Vagina (tissue), 2 donors: Measurements from ENCODE around the gene NAT10. TPM values are rescaled to one million over a fixed set of nuclear protein-coding genes. Genes with fewer than 3 reads are reported as not detected.

Experiments
- DNase-seq, 2 donors: peaks; one replicate each; pipeline ENCODE4 v3.0.0-alpha.2; 2017; ENCODE audit errors: extremely low spot score in 2 of 2
- H3K27ac ChIP-seq: fragments of 200-600 bp; sonication (generic); one replicate; pipeline ENCODE4 v1.5.1; 2019
- H3K27me3 ChIP-seq: fragments of 200-600 bp; sonication (generic); one replicate; pipeline ENCODE4 v1.5.1; 2019
- H3K36me3 ChIP-seq, 2 donors: fragments of 200-600 bp; sonication (generic); one replicate each; pipeline ENCODE4 v1.5.1; 2017 to 2019
- H3K4me1 ChIP-seq: fragments of 200-600 bp; sonication (generic); one replicate; pipeline ENCODE4 v1.5.1; 2019
- H3K4me3 ChIP-seq, 2 donors: fragments of 200-600 bp; sonication (generic); 1 replicate in 1 of 2; 2 replicates in 1 of 2; pipeline ENCODE4 v1.5.1; 2016 to 2019
- H3K9me3 ChIP-seq: fragments of 200-600 bp; sonication (generic); one replicate; pipeline ENCODE4 v1.5.1; 2019
- POLR2A ChIP-seq, 2 donors: fragments of 450-650 bp; IDR thresholded peaks; one replicate each; pipeline ENCODE4 v1.6.1; 2017; ENCODE audit warnings: antibody characterized with exemption in 2 of 2, mild to moderate bottlenecking in 2 of 2, moderate library complexity in 2 of 2
- POLR2AphosphoS5 ChIP-seq, 2 donors: sonication (generic); formaldehyde crosslinking; IDR thresholded peaks; one replicate each; pipeline ENCODE4 v1.9.0; 2017; ENCODE audit warnings: antibody characterized with exemption in 2 of 2, mild to moderate bottlenecking in 2 of 2, low read depth in 1 of 2; ENCODE audit not compliant: insufficient read depth in 1 of 2
- intact Hi-C: fragments of 100-400 bp; cut with DNase I; formaldehyde crosslinking; loops from one replicate; pipeline ENCODE4 v1.15.1; 2023
- total RNA-seq: library from RNA; depleted of rRNA; stranded (reverse); fragments of >200 nt; gene quantifications from one replicate; pipeline ENCODE4 v1.2.3, GENCODE V29; 2016
- TF ChIP-seq, protein P1 (sequence below), 3 experiments: fragments of 450-650 bp in 2 of 3; fragments of 200-600 bp in 1 of 3; sonication (generic) in 1 of 3; IDR thresholded peaks; one replicate each; pipeline ENCODE4 v1.5.1; 2017 to 2019; ENCODE audit warnings: antibody characterized with exemption in 3 of 3, mild to moderate bottlenecking in 2 of 3, moderate library complexity in 2 of 3

NAT10 gene
- total RNA-seq, 1 donor from 2014 or later: 24.8 TPM

DNA sequence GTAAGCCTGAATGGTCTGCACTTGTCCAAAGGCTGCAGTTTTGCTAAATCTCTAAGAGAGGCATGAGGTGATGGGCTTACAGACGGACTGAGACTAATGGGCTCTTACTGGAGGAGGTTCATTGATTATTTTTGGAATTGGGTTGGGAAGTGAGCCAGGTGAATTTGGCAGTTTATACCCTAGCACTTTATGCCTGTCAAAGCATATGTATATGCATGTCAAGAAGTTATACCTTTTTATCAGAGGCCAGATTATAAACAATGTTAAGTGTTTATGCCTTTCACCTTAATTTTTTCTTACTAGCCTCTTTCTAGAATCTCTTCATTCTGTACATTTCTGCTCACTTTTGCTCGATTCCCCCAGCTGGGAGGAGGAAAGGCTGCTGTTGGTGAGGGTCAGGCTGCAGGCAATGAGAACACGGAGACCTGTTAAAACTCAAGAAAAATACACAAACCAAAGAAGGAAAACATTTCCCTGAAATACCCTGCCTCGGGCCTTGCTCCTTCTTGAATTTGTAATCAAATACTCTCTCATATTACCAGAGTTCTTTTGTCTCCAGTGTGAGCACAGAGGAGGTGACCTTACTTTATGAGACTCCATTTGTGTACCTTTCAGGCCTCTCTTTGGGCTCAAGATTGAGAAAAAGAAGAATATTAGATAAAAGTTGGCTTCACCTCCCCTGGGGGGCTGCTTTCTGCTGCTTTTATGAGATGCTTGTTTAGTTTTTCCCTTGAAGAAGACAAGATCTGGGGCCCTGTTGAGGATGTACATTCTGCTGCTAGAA, 19.6 kb downstream of the NAT10 start:
- no peak overlapping the region for H3K4me3 ChIP-seq
- H3K27me3 ChIP-seq: no peaks in the 10 kb centered on the region
- peak in 1 of 2 donors; percentile 37 for DNase-seq
- TF ChIP-seq, protein P1, sequence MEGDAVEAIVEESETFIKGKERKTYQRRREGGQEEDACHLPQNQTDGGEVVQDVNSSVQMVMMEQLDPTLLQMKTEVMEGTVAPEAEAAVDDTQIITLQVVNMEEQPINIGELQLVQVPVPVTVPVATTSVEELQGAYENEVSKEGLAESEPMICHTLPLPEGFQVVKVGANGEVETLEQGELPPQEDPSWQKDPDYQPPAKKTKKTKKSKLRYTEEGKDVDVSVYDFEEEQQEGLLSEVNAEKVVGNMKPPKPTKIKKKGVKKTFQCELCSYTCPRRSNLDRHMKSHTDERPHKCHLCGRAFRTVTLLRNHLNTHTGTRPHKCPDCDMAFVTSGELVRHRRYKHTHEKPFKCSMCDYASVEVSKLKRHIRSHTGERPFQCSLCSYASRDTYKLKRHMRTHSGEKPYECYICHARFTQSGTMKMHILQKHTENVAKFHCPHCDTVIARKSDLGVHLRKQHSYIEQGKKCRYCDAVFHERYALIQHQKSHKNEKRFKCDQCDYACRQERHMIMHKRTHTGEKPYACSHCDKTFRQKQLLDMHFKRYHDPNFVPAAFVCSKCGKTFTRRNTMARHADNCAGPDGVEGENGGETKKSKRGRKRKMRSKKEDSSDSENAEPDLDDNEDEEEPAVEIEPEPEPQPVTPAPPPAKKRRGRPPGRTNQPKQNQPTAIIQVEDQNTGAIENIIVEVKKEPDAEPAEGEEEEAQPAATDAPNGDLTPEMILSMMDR (IDR thresholded peaks at IDR 0.05): no peak
- TF ChIP-seq POLR2A (IDR thresholded peaks at IDR 0.05): no peak
- no peak for TF ChIP-seq POLR2AphosphoS5 (IDR thresholded peaks at IDR 0.05; ENCODE audit: insufficient read depth in 1 of 2, low read depth in 1 of 2)
- H3K27ac ChIP-seq: no peak overlapping the region
- intact Hi-C loops: no loop called here
- H3K4me1 ChIP-seq: no peaks in the 10 kb centered on the region
- peaks cover 0 to 68% of the 10 kb centered on the region in 2 donors for H3K36me3 ChIP-seq
- H3K9me3 ChIP-seq: no peaks in the 10 kb centered on the region

DNA sequence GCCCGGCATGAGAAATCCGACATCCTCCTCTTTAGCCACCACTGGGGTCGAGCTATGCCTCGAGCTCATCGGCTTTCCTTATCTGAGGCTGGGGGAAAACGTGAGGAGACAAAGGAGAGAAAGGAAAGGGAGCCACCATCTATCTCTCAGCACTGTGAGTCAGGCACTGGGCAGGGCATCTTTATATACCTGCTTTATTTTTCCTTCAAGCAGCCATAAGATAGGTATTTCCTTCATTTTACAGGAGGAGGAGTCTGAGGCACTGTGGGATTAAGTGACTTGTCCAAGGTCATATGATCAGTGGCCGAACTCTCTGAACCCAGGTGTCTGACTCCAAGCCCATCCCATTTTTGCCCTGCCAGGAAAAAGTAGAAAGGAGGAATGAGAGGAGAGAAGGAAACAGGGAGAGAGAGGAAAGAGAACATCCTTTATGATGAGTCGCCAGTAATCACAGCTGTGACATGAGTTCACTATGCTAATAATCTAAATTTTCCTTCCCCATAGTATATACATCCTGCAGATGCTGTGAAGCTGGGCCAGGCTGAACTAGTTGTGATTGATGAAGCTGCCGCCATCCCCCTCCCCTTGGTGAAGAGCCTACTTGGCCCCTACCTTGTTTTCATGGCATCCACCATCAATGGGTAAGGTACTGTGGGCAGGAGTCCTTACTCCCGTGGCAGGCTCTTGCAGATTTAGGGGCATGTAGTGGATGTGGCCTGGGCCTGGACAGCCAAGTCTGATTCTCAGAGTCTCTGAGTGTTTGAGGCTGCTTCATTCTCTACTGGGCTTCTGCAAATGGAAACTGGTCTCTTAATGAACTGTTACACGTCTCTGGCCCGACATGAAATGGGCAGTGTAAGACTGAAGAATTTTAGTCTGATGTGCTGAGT, 21.8 kb downstream of the NAT10 start:
- no peak for DNase-seq
- intact Hi-C loops: no loop called here

DNA sequence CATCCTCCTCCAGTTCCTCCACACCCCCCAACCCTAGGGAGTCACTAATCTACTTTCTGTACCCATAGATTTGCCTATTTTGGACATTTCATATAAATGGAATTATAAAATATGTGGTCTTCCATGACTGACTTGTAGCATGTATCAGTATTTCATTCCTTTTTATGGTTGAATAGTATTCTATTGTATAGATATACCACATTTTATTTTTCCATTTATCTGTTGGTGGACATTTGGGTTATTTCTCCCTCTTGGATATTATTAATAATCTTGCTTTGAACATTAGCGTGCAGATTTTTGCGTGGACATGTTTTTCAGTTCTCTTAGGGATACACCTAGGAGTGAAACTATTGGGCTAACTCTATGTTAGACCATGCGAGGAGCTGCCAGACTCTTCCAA, 23.4 kb downstream of the NAT10 start:
- no peaks in the 10 kb centered on the region for H3K27me3 ChIP-seq
- H3K4me1 ChIP-seq: no peaks in the 10 kb centered on the region
- no peak for TF ChIP-seq POLR2AphosphoS5 (IDR thresholded peaks at IDR 0.05; ENCODE audit: insufficient read depth in 1 of 2, low read depth in 1 of 2)
- peaks cover 0 to 67% of the 10 kb centered on the region in 2 donors for H3K36me3 ChIP-seq
- DNase-seq: no peak
- intact Hi-C loops: no loop called here
- no peak overlapping the region for H3K27ac ChIP-seq
- H3K4me3 ChIP-seq: no peak overlapping the region
- H3K9me3 ChIP-seq: no peaks in the 10 kb centered on the region

More for the DNA sequence above, 21.8 kb downstream of the NAT10 start:
- no peaks in the 10 kb centered on the region for H3K9me3 ChIP-seq
- no peak overlapping the region for H3K27ac ChIP-seq
- H3K4me3 ChIP-seq: no peak overlapping the region
- H3K27me3 ChIP-seq: no peaks in the 10 kb centered on the region
- peaks cover 0 to 67% of the 10 kb centered on the region in 2 donors for H3K36me3 ChIP-seq
- no peaks in the 10 kb centered on the region for H3K4me1 ChIP-seq
- TF ChIP-seq, protein P1 (IDR thresholded peaks at IDR 0.05): no peak
- TF ChIP-seq POLR2A (IDR thresholded peaks at IDR 0.05) (no peak), POLR2AphosphoS5 (IDR thresholded peaks at IDR 0.05; ENCODE audit: insufficient read depth in 1 of 2, low read depth in 1 of 2) (no peak)

DNA sequence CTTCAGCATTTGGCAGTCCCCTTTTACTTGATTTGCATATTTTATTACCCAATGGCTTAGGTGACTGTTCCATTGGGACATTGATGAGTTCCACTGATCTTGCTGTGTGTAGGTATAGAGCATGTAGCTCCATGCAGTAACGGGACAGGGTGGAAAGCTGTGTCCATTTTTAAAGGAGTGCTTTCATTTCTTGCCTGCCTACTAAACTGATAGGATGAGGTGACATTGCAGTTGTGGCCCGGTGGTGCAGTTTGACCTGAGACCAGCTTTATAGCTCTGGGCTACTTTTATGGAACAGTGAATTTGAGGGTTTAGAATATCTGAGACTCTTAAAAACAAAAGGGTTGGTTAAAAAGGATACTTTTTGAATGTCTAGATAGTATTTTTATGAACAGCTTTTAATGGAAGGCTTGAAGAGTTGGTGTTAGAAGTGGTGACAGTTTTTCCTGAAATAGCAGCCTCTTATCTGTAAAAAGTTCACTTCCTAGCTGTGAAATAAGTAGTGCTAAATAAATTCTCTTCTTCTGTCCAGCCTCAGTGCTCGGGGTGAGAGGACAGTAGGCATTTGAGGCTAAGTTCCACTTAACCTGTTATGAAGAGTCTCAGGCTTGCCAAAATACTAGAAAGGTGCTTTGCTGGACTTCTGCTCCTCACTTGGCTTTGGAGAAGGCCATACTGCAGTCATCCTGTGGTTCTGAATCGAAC, 27.0 kb downstream of the NAT10 start:
- TF ChIP-seq, protein P1 (IDR thresholded peaks at IDR 0.05): no peak
- TF ChIP-seq POLR2A (IDR thresholded peaks at IDR 0.05) (no peak), POLR2AphosphoS5 (IDR thresholded peaks at IDR 0.05; ENCODE audit: insufficient read depth in 1 of 2, low read depth in 1 of 2) (no peak)
- peaks cover 0 to 86% of the 10 kb centered on the region in 2 donors for H3K36me3 ChIP-seq

DNA sequence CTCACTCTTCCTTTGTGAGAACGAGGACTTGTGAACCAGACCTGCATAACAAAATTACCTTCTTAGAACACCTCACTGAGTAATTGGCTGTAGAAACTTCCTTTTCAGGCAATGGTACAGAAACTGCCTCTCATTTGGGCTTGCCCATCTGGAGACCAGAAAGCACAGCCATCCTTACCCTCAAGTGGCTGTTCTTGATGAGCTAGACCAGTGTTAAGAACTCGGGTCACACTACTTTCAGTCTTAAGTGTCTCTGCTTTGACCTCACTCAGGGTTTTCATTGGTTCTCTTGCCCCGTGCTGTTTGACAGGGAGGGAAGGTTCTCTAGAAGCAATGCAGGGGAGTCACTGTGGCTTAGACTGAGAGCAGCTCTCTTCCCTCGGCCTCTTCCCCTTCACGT, 29.3 kb downstream of the NAT10 start:
- Histone ChIP-seq H3K4me3 (no peak overlapping the region), H3K9me3 (no peaks in the 10 kb centered on the region), H3K27ac (no peak overlapping the region), H3K27me3 (no peaks in the 10 kb centered on the region), H3K36me3 (peaks cover 0 to 91% of the 10 kb centered on the region in 2 donors), H3K4me1 (no peaks in the 10 kb centered on the region)
- no peak for DNase-seq
- TF ChIP-seq POLR2AphosphoS5 (IDR thresholded peaks at IDR 0.05; ENCODE audit: insufficient read depth in 1 of 2, low read depth in 1 of 2) (no peak), POLR2A (IDR thresholded peaks at IDR 0.05) (no peak)
- TF ChIP-seq, protein P1 (IDR thresholded peaks at IDR 0.05): no peak
- intact Hi-C loops: no loop called here

More for the DNA sequence above, 27.0 kb downstream of the NAT10 start:
- Histone ChIP-seq H3K27ac (no peak overlapping the region), H3K4me3 (no peak overlapping the region), H3K4me1 (no peaks in the 10 kb centered on the region), H3K9me3 (no peaks in the 10 kb centered on the region), H3K27me3 (no peaks in the 10 kb centered on the region)
- intact Hi-C loops: no loop called here
- no peak for DNase-seq
